Liver (tissue), 3 donors: ENCODE data around the gene USF2.

Experiments
- ATF3 ChIP-seq: IDR thresholded peaks from 2 replicates; pipeline ENCODE4 v1.6.1; 2016; ENCODE audit warnings: antibody characterized with exemption
- CTCF ChIP-seq: fragments of 150-350 bp; IDR thresholded peaks from 2 replicates; pipeline ENCODE4 v1.5.1; 2017; ENCODE audit warnings: improper control_type of control experiment, low read depth, low read length; ENCODE audit not compliant: missing input control
- EGR1 ChIP-seq, 2 donors: IDR thresholded peaks; 2 replicates each; pipeline ENCODE4 v1.6.1; 2016 to 2018; ENCODE audit warnings: antibody characterized with exemption in 2 of 2, low read depth in 2 of 2
- FOXA1 ChIP-seq: IDR thresholded peaks from 2 replicates; pipeline ENCODE4 v1.6.1; 2016; ENCODE audit warnings: antibody characterized with exemption
- FOXA2 ChIP-seq: IDR thresholded peaks from 2 replicates; pipeline ENCODE4 v1.6.1; 2016; ENCODE audit warnings: antibody characterized with exemption
- JUND ChIP-seq, 2 donors: IDR thresholded peaks; 2 replicates each; pipeline ENCODE4 v1.6.1; 2016; ENCODE audit warnings: antibody characterized with exemption in 2 of 2
- MAX ChIP-seq: IDR thresholded peaks from 2 replicates; pipeline ENCODE4 v1.6.1; 2016; ENCODE audit warnings: antibody characterized with exemption
- REST ChIP-seq: IDR thresholded peaks from 2 replicates; pipeline ENCODE4 v1.6.1; 2016; ENCODE audit warnings: antibody characterized with exemption, mild to moderate bottlenecking
- SP1 ChIP-seq: IDR thresholded peaks from 2 replicates; pipeline ENCODE4 v1.6.1; 2018; ENCODE audit warnings: antibody characterized with exemption, mild to moderate bottlenecking
- YY1 ChIP-seq: IDR thresholded peaks from 2 replicates; pipeline ENCODE4 v1.6.1; 2016; ENCODE audit warnings: antibody characterized with exemption, mild to moderate bottlenecking
- donor health status: healthy.
- donor health status: healthy.

GRCh38 chr19:35219008-35219407, 49.8 kb upstream of the USF2 start:
- TF ChIP-seq CTCF (no peak), MAX (no peak), SP1 (no peak), YY1 (no peak), ATF3 (no peak), EGR1 (IDR thresholded peaks at IDR 0.05; ENCODE audit: low read depth in 2 of 2) (no peak), FOXA1 (no peak), JUND (IDR thresholded peaks at IDR 0.05) (no peak), REST (no peak), FOXA2 (no peak)
